Naive B cell (primary cell): ENCODE measurements around the gene SLC4A4. TPM values are rescaled to one million over a fixed set of nuclear protein-coding genes. Genes with fewer than 3 reads are reported as not detected.
A peak's percentile ranks its signal among the peaks of the same experiment; 100 is the strongest.

Source experiments
- ATAC-seq, 2 donors: fragments of 150-1000 bp; cut with Tn5 transposase; 2 replicates each; pipeline ENCODE4 v1.10.0; 2021; ENCODE audit warnings: low read depth in 2 of 2, mild to moderate bottlenecking in 2 of 2, moderate library complexity in 2 of 2
- DNase-seq: peaks from one replicate; pipeline ENCODE4 v3.0.0; 2022
- H3K27ac Mint-ChIP-seq, 6 donors: one replicate each; pipeline ENCODE4 v1.8.0; 2020 to 2022; ENCODE audit warnings: mild to moderate bottlenecking in 6 of 6, mixed read lengths in 6 of 6, moderate library complexity in 5 of 6, inconsistent platforms in 2 of 6
- H3K27me3 Mint-ChIP-seq, 3 donors: one replicate each; pipeline ENCODE4 v1.8.0; 2021 to 2022; ENCODE audit warnings: mixed read lengths in 3 of 3, mild to moderate bottlenecking in 1 of 3
- H3K36me3 Mint-ChIP-seq, 2 donors: one replicate each; pipeline ENCODE4 v1.8.0; 2020 to 2022; ENCODE audit warnings: mixed read lengths in 2 of 2, inconsistent platforms in 1 of 2, mild to moderate bottlenecking in 1 of 2
- H3K4me1 Mint-ChIP-seq, 3 donors: one replicate each; pipeline ENCODE4 v1.8.0; 2020 to 2022; ENCODE audit warnings: mixed read lengths in 3 of 3, inconsistent platforms in 1 of 3, mild to moderate bottlenecking in 1 of 3, moderate library complexity in 1 of 3
- H3K4me3 Mint-ChIP-seq, 8 donors: one replicate each; pipeline ENCODE4 v1.8.0; 2020 to 2022; ENCODE audit warnings: mild to moderate bottlenecking in 8 of 8, mixed read lengths in 8 of 8, moderate library complexity in 8 of 8, inconsistent platforms in 2 of 8
- H3K9me3 Mint-ChIP-seq, 7 donors: one replicate each; pipeline ENCODE4 v1.8.0; 2020 to 2022; ENCODE audit warnings: mixed read lengths in 7 of 7, mild to moderate bottlenecking in 5 of 7, inconsistent platforms in 2 of 7, moderate library complexity in 1 of 7
- polyA plus RNA-seq, 6 donors: library from polyadenylated mRNA; unstranded; fragments of 300-500 nt; fragmentation: Illumina TruSeq; gene quantifications; one replicate each; pipeline ENCODE4 v1.2.3, GENCODE V29; 2021; ENCODE audit warnings: low read depth in 6 of 6

Gene SLC4A4
- not detected for polyA plus RNA-seq

DNA sequence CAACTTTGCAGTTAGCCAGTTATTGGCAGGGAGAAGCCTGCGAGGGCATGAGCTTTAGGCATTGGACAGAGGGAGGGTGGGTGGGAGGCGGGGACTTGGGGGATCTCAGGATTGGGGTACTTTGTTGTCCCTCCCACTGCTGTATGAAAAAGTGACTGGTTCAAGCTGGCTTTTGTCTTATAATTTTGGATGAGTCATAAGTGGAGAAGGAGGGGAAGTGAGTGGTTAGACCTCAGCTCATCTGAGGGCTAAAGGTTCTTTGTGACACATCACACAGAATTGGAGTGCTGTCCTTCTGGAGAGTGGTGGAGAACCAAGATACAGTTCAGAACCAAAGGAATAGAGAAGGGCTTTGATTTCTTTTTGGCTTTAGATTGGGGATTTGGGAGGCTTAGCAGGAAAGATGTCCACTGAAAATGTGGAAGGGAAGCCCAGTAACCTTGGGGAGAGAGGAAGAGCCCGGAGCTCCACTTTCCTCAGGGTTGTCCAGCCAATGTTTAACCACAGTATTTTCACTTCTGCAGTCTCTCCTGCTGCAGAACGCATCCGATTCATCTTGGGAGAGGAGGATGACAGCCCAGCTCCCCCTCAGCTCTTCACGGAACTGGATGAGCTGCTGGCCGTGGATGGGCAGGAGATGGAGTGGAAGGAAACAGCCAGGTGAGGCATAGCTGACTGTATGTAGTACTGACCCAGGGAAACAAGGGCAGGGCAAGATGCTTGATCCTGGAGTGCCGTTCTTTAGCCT is at the start of gene SLC4A4:
Gene SLC4A4 (plus strand): TSS at position 175 of the 748 bp plus-strand sequence.
- DNase-seq (no peak), ATAC-seq (no peak)
- peaks cover 0 to 1% (median 0%) of the 10 kb centered on the region in 7 donors for H3K9me3 Mint-ChIP-seq
- H3K27me3 Mint-ChIP-seq, result peaks cover 0 to 9% (median 5%) of the 10 kb centered on the region in 3 donors
- H3K4me1 Mint-ChIP-seq, result no peaks in the 10 kb centered on the region
- H3K4me3 Mint-ChIP-seq, result no peak within 1 kb of the TSS
- no peak within 1 kb of the TSS for H3K27ac Mint-ChIP-seq
- no peaks in the 10 kb centered on the region for H3K36me3 Mint-ChIP-seq

DNA sequence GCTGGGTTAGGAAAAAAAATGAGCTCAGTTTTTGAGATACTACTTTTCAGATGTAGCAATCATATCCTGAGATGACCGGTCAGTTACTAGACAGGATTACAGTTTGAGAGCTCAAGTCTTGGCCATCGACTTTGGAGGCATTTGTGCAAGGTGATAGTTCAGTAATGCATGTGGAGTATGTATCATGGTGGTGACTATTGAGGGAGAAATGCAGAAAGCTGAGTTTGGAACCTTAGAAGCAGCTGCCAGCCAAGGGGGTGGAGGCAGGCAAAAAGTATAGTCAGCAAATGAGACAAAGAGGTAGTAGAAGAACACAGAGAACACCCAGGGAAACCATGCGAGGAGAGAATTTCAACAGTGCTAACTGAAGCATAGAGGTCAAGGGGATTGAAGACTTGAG is 48.7 kb upstream of the SLC4A4 start:
- Mint-ChIP-seq H3K9me3 (no peaks in the 10 kb centered on the region), H3K36me3 (no peaks in the 10 kb centered on the region), H3K27me3 (peaks cover 0 to 15% (median 3%) of the 10 kb centered on the region in 3 donors), H3K27ac (no peak overlapping the region), H3K4me1 (no peaks in the 10 kb centered on the region), H3K4me3 (no peak overlapping the region)
- DNase-seq (no peak), ATAC-seq (no peak)

DNA sequence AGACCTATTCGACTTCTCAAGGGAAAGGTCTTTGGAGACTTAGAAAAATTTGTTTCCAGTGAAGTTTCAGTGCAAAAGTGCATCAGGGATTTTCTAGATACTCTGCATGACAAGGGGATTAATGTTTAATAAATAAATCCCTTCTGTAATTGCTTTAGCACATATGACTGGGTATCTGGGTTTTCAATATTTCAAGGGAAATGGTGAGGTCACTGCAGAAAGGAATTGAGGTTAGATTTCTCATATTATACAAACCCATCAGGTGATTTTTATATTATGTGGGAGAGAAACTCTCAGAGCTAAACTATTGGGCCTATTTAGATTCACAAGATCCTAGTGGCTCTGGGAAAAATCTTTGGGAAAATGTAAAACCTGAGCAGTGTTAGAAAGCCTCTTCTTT is 48.3 kb upstream of the SLC4A4 start:
- Mint-ChIP-seq H3K9me3 (peaks cover 0 to under 1% (median 0%) of the 10 kb centered on the region in 7 donors), H3K27me3 (peaks cover 0 to 13% (median 3%) of the 10 kb centered on the region in 3 donors), H3K4me1 (no peaks in the 10 kb centered on the region), H3K4me3 (no peak overlapping the region), H3K27ac (no peak overlapping the region), H3K36me3 (no peaks in the 10 kb centered on the region)
- ATAC-seq (no peak), DNase-seq (no peak)

DNA sequence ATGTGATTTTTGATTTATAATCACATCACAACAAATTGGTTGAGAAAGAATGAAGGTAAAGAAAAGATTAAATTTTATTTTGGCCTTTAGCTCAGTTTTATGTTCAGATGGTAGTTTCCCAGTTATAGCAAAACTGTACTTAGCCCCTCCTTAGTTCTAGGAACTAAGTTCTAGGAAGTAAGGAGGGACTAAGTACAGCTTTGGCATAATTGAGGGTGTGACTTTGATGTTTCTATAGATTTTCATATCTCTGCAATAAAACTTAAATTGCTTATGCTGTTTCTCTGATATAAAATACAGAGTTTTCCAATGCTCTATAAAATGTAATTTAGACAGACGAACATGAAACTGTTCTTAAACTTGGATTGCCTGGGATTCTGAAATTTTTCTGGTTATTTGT is 46.6 kb upstream of the SLC4A4 start:
- H3K4me3 Mint-ChIP-seq, result no peak overlapping the region
- H3K27ac Mint-ChIP-seq, result no peak overlapping the region
- H3K27me3 Mint-ChIP-seq, result peaks cover 0 to 13% (median 0%) of the 10 kb centered on the region in 3 donors
- no peak for DNase-seq
- H3K36me3 Mint-ChIP-seq, result no peaks in the 10 kb centered on the region
- no peaks in the 10 kb centered on the region for H3K4me1 Mint-ChIP-seq
- ATAC-seq, result no peak
- peaks cover 0 to 2% (median 0%) of the 10 kb centered on the region in 7 donors for H3K9me3 Mint-ChIP-seq

DNA sequence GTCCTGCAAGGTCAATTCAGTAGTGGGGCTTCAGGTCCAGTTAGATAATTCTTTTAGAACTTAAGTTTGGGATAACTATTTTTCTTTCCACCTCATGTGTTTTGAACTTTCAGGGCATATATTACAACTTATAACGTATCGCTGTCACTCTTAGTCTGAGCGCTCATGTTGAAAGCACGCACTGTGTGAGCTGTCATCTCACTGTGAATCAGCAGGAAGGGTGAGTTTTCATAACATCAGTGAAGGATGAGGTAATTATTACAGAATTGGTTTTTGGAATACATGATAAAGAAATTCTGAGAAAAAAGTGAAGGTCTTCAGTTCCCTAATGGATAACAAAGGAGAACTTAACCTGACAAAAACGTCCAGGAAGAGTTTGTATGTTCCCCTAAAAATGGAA is 45.1 kb upstream of the SLC4A4 start:
- Mint-ChIP-seq H3K27ac (no peak overlapping the region), H3K27me3 (peaks cover 0 to 13% (median 0%) of the 10 kb centered on the region in 3 donors), H3K4me3 (no peak overlapping the region), H3K9me3 (peaks cover 0 to 2% (median 0%) of the 10 kb centered on the region in 7 donors), H3K4me1 (no peaks in the 10 kb centered on the region), H3K36me3 (no peaks in the 10 kb centered on the region)
- DNase-seq (no peak), ATAC-seq (no peak)

DNA sequence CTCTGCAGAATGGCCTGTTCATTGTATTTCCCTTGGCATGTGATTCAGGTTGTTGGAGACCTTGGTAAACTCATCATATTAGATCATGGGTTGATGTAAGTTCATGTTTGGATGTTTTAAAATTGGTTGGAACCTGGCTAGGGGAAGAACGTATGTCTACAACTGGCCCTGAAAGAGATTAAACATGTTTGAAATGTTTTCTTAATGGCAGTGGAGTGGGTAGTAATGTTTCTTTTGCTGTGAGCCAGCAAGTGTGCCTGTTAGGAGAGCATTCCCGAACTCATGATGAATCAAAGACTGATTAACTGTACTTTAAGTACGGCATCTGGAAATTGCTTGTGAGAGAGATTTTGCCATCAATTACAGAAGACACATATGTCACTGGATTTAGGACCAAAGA is 44.5 kb upstream of the SLC4A4 start:
- DNase-seq, result no peak
- Mint-ChIP-seq H3K27me3 (peaks cover 0 to 11% (median 0%) of the 10 kb centered on the region in 3 donors), H3K4me3 (no peak overlapping the region), H3K9me3 (peaks cover 0 to 2% (median 0%) of the 10 kb centered on the region in 7 donors), H3K36me3 (no peaks in the 10 kb centered on the region), H3K4me1 (no peaks in the 10 kb centered on the region), H3K27ac (no peak overlapping the region)
- no peak for ATAC-seq

DNA sequence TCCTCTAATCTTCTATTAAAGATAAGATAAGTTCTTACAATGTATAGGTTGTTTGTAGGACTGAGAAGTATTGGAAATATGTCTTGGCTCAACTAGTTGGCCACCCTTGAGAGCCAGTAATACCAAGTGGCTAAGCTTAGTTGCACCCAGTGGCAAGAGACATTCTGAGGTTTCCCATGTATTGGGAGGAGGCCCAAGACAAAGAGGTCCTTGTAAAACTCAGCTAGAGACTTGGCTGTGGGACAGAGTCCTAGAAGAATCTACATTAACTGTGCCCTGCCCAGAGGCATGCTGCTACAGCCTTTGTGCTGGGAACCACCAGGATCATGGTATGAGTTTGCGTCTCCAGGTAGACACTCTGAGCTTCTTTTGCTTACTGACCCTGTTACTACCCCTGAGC is 41.9 kb upstream of the SLC4A4 start:
- DNase-seq, result no peak
- no peak overlapping the region for H3K4me3 Mint-ChIP-seq
- H3K27ac Mint-ChIP-seq, result no peak overlapping the region
- no peaks in the 10 kb centered on the region for H3K4me1 Mint-ChIP-seq
- ATAC-seq, result no peak
- H3K9me3 Mint-ChIP-seq, result peaks cover 0 to 4% (median 0%) of the 10 kb centered on the region in 7 donors
- no peaks in the 10 kb centered on the region for H3K36me3 Mint-ChIP-seq
- peaks cover 0 to 14% (median 0%) of the 10 kb centered on the region in 3 donors for H3K27me3 Mint-ChIP-seq

DNA sequence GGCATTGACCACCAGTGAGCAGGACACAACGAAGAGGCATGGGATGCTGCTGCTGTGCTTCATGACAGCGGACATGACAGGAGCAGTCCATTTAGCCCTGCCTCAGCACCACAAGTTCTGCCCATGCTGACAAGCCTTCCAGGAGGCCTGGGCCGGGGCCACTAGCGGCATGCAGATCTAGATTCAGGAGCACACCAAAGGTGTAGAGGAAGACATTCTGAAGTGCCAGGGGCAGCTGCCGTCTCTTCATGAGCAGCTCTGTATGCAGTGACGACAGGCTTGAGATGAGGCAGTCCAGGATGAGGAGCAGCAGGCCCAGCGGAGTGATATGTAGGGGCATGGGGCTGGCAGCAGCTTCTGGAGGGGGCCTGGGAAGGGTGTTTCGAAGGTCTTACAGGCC is 38.5 kb upstream of the SLC4A4 start:
- H3K4me3 Mint-ChIP-seq, result no peak overlapping the region
- H3K27ac Mint-ChIP-seq, result no peak overlapping the region
- ATAC-seq, result no peak
- H3K36me3 Mint-ChIP-seq, result no peaks in the 10 kb centered on the region
- DNase-seq, result no peak
- H3K27me3 Mint-ChIP-seq, result peaks cover 0 to 14% (median 0%) of the 10 kb centered on the region in 3 donors
- no peaks in the 10 kb centered on the region for H3K4me1 Mint-ChIP-seq
- peaks cover 0 to 4% (median 0%) of the 10 kb centered on the region in 7 donors for H3K9me3 Mint-ChIP-seq

DNA sequence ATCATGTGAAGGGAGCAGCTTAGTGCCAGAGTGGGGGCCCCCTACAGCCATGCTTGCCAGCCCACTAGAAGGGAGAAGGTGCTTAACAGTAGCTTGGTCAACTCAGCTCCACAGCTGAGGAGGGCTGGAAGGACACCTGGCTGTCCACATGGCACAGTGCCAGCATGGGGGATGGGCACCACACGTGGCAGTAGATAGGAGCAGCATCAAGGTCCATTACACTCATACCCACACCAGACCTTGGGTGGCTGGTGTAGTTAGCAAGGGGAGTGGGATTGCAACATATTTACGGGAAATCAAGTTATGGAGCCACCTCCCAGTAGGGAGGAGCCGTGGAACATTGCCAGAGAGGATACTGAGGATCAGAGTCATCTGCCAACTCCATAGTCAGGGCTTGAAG is 37.9 kb upstream of the SLC4A4 start:
- Mint-ChIP-seq H3K27ac (peak overlapping the region in 1 of 6 donors; percentile 43), H3K27me3 (peaks cover 0 to 14% (median 0%) of the 10 kb centered on the region in 3 donors), H3K9me3 (peaks cover 0 to 4% (median 0%) of the 10 kb centered on the region in 7 donors), H3K36me3 (no peaks in the 10 kb centered on the region), H3K4me3 (no peak overlapping the region), H3K4me1 (no peaks in the 10 kb centered on the region)
- DNase-seq (no peak), ATAC-seq (no peak)

DNA sequence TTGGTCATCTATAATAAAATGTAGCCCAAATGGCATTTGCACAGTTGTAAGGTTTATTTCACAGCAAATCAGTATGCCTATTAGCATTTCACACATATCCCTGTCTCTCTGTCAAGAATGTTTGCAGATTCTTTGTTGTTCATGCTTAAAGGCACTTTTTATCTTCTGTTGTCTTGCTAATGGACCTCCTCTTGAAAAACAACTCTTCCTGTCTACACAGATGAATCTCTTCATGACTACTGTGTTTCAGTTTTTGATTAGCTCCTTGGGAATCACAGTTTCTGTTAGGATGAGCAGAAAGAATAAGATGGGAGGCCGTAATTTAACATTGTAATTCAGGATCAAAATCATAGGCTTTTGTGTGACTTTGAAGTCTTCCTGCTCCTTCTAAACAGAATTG is 35.5 kb upstream of the SLC4A4 start:
- Mint-ChIP-seq H3K27me3 (peaks cover 3 to 14% (median 3%) of the 10 kb centered on the region in 3 donors), H3K4me3 (no peak overlapping the region), H3K9me3 (peaks cover 0 to 4% (median 0%) of the 10 kb centered on the region in 7 donors), H3K36me3 (no peaks in the 10 kb centered on the region), H3K27ac (no peak overlapping the region), H3K4me1 (no peaks in the 10 kb centered on the region)
- DNase-seq (no peak), ATAC-seq (no peak)

DNA sequence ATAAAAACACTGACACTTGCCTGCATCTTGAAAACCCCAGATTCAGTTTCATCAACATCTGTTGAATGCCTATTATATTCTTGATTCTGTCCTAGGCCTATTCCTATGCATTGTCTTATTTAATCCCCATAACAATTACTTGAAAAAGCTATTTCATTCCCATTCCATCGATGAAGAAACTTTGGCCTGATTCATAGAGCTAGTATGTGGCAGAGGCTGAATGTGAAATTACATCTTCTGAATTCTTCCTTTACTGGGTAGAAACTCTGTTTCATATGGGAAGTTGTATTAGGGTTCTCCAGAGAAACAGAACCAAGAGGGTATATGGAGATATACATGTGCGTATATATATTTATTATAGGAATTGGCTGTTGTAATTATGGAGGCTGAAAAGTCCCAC is 35.0 kb upstream of the SLC4A4 start:
- DNase-seq (no peak), ATAC-seq (no peak)
- Mint-ChIP-seq H3K4me3 (no peak overlapping the region), H3K36me3 (no peaks in the 10 kb centered on the region), H3K9me3 (peaks cover 0 to 4% (median 0%) of the 10 kb centered on the region in 7 donors), H3K27ac (no peak overlapping the region), H3K4me1 (no peaks in the 10 kb centered on the region), H3K27me3 (peaks cover 4 to 14% (median 5%) of the 10 kb centered on the region in 3 donors)

DNA sequence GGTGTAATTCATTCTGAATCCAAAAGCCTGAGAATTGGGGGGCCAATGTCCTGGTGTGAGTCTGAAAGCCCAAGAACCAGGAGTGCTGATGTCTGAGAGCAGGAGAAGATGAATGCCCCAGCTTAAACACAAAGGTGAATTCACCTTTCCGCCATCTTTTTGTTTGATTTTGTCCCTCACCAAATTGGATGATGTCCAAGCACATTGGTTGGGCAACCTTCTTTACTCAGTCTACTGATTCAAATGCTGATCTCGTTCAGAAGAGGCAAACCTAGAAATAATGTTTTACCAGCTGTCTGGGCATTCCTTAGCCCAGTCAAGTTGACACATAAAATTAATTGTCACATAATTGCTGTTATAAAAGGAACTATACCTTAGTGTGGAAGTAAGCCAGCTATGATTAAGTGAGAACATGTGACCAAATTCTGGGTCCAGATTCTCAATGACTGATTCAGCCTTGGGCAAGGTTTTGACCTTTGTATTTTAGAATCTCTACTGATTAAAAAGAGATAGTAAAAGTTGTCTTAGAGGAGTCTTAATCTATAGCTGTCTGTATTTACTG is 34.5 kb upstream of the SLC4A4 start:
- ATAC-seq, result no peak

DNA sequence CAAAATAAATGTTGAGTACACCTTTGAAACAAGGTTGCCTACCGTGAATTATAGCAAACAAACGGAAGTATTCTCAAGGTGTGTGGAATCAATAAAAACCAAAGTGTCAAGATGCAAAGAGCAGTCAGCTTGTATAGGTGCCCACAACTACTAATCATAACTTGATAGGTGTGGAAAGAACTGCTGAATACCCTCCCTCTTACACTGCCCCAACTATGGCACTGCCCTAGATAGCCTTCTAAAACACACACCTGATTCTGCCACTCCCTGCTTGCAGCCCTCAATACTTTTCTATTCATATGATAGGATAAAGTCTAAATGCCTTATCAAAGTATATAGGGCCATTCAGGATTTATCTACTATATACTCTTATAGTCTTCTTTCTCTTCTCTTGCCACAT is 31.1 kb upstream of the SLC4A4 start:
- H3K9me3 Mint-ChIP-seq, result peaks cover 0 to 14% (median 9%) of the 10 kb centered on the region in 7 donors
- no peak overlapping the region for H3K4me3 Mint-ChIP-seq
- no peaks in the 10 kb centered on the region for H3K4me1 Mint-ChIP-seq
- H3K27me3 Mint-ChIP-seq, result peaks cover 10 to 13% (median 10%) of the 10 kb centered on the region in 3 donors
- no peaks in the 10 kb centered on the region for H3K36me3 Mint-ChIP-seq
- DNase-seq (no peak), ATAC-seq (no peak)
- no peak overlapping the region for H3K27ac Mint-ChIP-seq

More for the DNA sequence above, 34.5 kb upstream of the SLC4A4 start:
- Mint-ChIP-seq H3K27me3 (peaks cover 4 to 14% (median 5%) of the 10 kb centered on the region in 3 donors), H3K36me3 (no peaks in the 10 kb centered on the region), H3K4me3 (no peak overlapping the region), H3K4me1 (no peaks in the 10 kb centered on the region), H3K27ac (no peak overlapping the region), H3K9me3 (peaks cover 0 to 4% (median 0%) of the 10 kb centered on the region in 7 donors)
- no peak for DNase-seq

DNA sequence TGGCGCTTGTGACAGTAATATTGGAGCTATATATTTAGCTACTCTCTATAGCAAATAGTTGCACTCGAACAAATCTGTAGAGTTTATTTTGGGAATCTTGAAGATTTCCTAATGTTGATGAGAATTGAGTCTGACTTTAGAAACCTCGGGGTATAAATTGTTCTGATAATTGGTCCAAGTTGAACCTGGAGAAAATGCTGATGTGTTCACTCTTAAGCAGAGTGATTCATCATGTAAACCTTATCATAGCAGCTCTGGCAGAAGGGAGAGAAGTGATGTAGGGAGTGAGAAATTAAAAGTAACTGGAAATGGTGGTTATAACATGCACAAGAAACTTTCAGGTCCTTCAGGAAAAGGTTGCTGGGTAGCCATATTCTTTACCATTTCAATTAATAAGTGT is 16.4 kb upstream of the SLC4A4 start:
- no peaks in the 10 kb centered on the region for H3K4me1 Mint-ChIP-seq
- DNase-seq (no peak), ATAC-seq (no peak)
- no peaks in the 10 kb centered on the region for H3K36me3 Mint-ChIP-seq
- no peaks in the 10 kb centered on the region for H3K27me3 Mint-ChIP-seq
- no peaks in the 10 kb centered on the region for H3K9me3 Mint-ChIP-seq
- H3K27ac Mint-ChIP-seq, result no peak overlapping the region
- H3K4me3 Mint-ChIP-seq, result no peak overlapping the region
